GM19238 (cell line): Measurements from ENCODE around the gene TASOR.
"Not testable (repeated sequence)": the region's sequence is repeated elsewhere in the genome, so short reads cannot be mapped to it uniquely, and the experiment has no call there.

Source experiments
- DNase-seq: peaks from one replicate; pipeline ENCODE4 v3.0.0; 2011; ENCODE audit warnings: low spot score; ENCODE audit not compliant: insufficient read length

Gene TASOR

GRCh38 chr3:56683122-56683817, at the start of gene TASOR:
Gene TASOR (minus strand): TSS chr3:56683265. CDS start chr3:56683006, 259 bp downstream.
- DNase-seq: peak; percentile 85

- no peak for DNase-seq
These were observed 49.0 kb upstream of the TASOR start for GRCh38 chr3:56732109-56732508.

GRCh38 chr3:56725175-56725574, 42.1 kb upstream of the TASOR start:
- DNase-seq: peak; percentile 48

GRCh38 chr3:56724676-56725075, 41.6 kb upstream of the TASOR start:
- no peak for DNase-seq

- no peak for DNase-seq
These were observed 37.8 kb upstream of the TASOR start for GRCh38 chr3:56720849-56721248.

GRCh38 chr3:56718809-56719208, 35.7 kb upstream of the TASOR start:
- DNase-seq: not testable (repeated sequence)

- no peak for DNase-seq
These were observed 28.3 kb upstream of the TASOR start for GRCh38 chr3:56711344-56711743.

GRCh38 chr3:56707412-56707811, 24.3 kb upstream of the TASOR start:
- DNase-seq: not testable (repeated sequence)

- DNase-seq: no peak
These were observed 23.6 kb upstream of the TASOR start for GRCh38 chr3:56706629-56707028.

GRCh38 chr3:56704706-56705105, 21.6 kb upstream of the TASOR start:
- no peak for DNase-seq

GRCh38 chr3:56702490-56703315, 19.6 kb upstream of the TASOR start:
- no peak for DNase-seq

GRCh38 chr3:56700151-56700550, 17.1 kb upstream of the TASOR start:
- no peak for DNase-seq

GRCh38 chr3:56694867-56695683, 12.0 kb upstream of the TASOR start:
- no peak for DNase-seq

GRCh38 chr3:56693750-56694149, 10.7 kb upstream of the TASOR start:
- no peak for DNase-seq

- DNase-seq: peak; percentile 34
These were observed 9.7 kb upstream of the TASOR start for GRCh38 chr3:56692520-56693433.

- not testable (repeated sequence) for DNase-seq
These were observed 8.9 kb upstream of the TASOR start for GRCh38 chr3:56692001-56692365.

- no peak for DNase-seq
These were observed 8.3 kb upstream of the TASOR start for GRCh38 chr3:56691165-56692000.

GRCh38 chr3:56689303-56689702, 6.2 kb upstream of the TASOR start:
- DNase-seq: no peak

- no peak for DNase-seq
These were observed 5.1 kb upstream of the TASOR start for GRCh38 chr3:56688191-56688590.

GRCh38 chr3:56684029-56684428, 964 bp upstream of the TASOR start:
- DNase-seq: no peak
